Body of pancreas (tissue), 4 donors: ENCODE results near the gene MYO3A. TPM values are rescaled to one million over a fixed set of nuclear protein-coding genes. Genes with fewer than 3 reads are reported as not detected.

Source experiments
- ATAC-seq: fragments of 150-250 bp; one replicate; pipeline ENCODE4 v1.9.1; 2016
- DNase-seq, 4 donors: peaks; one replicate each; pipeline ENCODE4 v3.0.0-alpha.2; 2019
- H3K27ac ChIP-seq, 4 donors: fragments of 200-600 bp; sonication (generic); 1 replicate in 3 of 4; 2 replicates in 1 of 4; pipeline versions ENCODE4 v1.5.1 to v1.6.1; 2016 to 2019; ENCODE audit warnings: mild to moderate bottlenecking in 1 of 4, mixed read lengths in 1 of 4, moderate library complexity in 1 of 4
- H3K27me3 ChIP-seq, 2 donors: fragments of 200-600 bp; sonication (generic); one replicate each; pipeline ENCODE4 v1.6.0; 2016; ENCODE audit warnings: mild to moderate bottlenecking in 1 of 2
- H3K36me3 ChIP-seq, 2 donors: fragments of 200-600 bp; sonication (generic); replicated peaks in 1 of 2; 2 replicates each; pipeline ENCODE4 v1.5.1; 2016; ENCODE audit warnings: low read depth in 2 of 2; ENCODE audit not compliant: insufficient read depth in 1 of 2
- H3K4me1 ChIP-seq: fragments of 200-600 bp; sonication (generic); one replicate; pipeline ENCODE4 v1.6.0; 2016
- H3K4me3 ChIP-seq, 2 donors: fragments of 200-600 bp; sonication (generic); 1 replicate in 1 of 2; 2 replicates in 1 of 2; pipeline ENCODE4 v1.5.1; 2016 to 2019
- H3K9me3 ChIP-seq, 3 donors: fragments of 200-600 bp; sonication (generic); 1 replicate in 2 of 3; 2 replicates in 1 of 3; pipeline ENCODE4 v1.5.1; 2016
- POLR2A ChIP-seq, 3 donors: fragments of 450-650 bp; IDR thresholded peaks; one replicate each; pipeline ENCODE4 v1.6.1; 2016; ENCODE audit warnings: antibody characterized with exemption in 3 of 3, mild to moderate bottlenecking in 2 of 3
- WGBS, 2 donors: methylation state at CpG; one replicate each; pipeline ENCODE4 v1.1.5; 2017; 5-methylcytosine and 5-hydroxymethylcytosine counted together
- intact Hi-C: fragments of 100-400 bp; cut with DNase I; formaldehyde crosslinking; loops from one replicate; pipeline ENCODE4 v1.15.1; 2023
- total RNA-seq, 2 donors: library from RNA; depleted of rRNA; stranded (reverse); fragments of >200 nt; gene quantifications; one replicate each; pipeline ENCODE4 v1.1.0, GENCODE V29; 2016
- TF ChIP-seq, protein P1 (sequence below), 7 experiments: fragments of 450-650 bp in 4 of 7; fragments of 200-600 bp in 3 of 7; sonication (generic) in 3 of 7; IDR thresholded peaks; one replicate each; pipeline ENCODE4 v1.5.1; 2016 to 2019; ENCODE audit warnings: antibody characterized with exemption in 7 of 7

Gene MYO3A
- total RNA-seq, 2 donors from 2014 or later: 1.6 to 3.4 TPM

GRCh38 chr10:25914776-25915175 is 19.3 kb upstream of the MYO3A start:
- DNase-seq (no peak), ATAC-seq (no peak)
- intact Hi-C loops: no loop called here
- Histone ChIP-seq H3K27me3 (no peaks in the 10 kb centered on the region), H3K36me3 (no peaks in the 10 kb centered on the region), H3K27ac (no peak overlapping the region), H3K4me1 (no peaks in the 10 kb centered on the region), H3K9me3 (no peaks in the 10 kb centered on the region), H3K4me3 (no peak overlapping the region)
- WGBS, 2 donors: 42 to 50% methylated on average over 2 of the region's 2 CpGs
- TF ChIP-seq POLR2A (IDR thresholded peaks at IDR 0.05): no peak
- TF ChIP-seq, protein P1, sequence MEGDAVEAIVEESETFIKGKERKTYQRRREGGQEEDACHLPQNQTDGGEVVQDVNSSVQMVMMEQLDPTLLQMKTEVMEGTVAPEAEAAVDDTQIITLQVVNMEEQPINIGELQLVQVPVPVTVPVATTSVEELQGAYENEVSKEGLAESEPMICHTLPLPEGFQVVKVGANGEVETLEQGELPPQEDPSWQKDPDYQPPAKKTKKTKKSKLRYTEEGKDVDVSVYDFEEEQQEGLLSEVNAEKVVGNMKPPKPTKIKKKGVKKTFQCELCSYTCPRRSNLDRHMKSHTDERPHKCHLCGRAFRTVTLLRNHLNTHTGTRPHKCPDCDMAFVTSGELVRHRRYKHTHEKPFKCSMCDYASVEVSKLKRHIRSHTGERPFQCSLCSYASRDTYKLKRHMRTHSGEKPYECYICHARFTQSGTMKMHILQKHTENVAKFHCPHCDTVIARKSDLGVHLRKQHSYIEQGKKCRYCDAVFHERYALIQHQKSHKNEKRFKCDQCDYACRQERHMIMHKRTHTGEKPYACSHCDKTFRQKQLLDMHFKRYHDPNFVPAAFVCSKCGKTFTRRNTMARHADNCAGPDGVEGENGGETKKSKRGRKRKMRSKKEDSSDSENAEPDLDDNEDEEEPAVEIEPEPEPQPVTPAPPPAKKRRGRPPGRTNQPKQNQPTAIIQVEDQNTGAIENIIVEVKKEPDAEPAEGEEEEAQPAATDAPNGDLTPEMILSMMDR (IDR thresholded peaks at IDR 0.05): no peak

- DNase-seq: peak; percentile 18 to 51 (median 33)
- Histone ChIP-seq H3K27me3 (no peaks in the 10 kb centered on the region), H3K4me1 (peaks cover 14% of the 10 kb centered on the region), H3K9me3 (no peaks in the 10 kb centered on the region), H3K27ac (peak overlapping the region in 2 of 4 donors; percentile 13 to 17), H3K4me3 (peak overlapping the region in 1 of 2 donors; percentile 36), H3K36me3 (no peaks in the 10 kb centered on the region)
- ATAC-seq: peak; percentile 75
- WGBS, 2 donors: 1 to 3% methylated on average over 30 to 34 of the region's 35 CpGs
- intact Hi-C loops: no loop called here
- TF ChIP-seq, protein P1 (IDR thresholded peaks at IDR 0.05): peak; percentile 14 to 56 (median 40)
- peak in 2 of 3 donors; percentile 12 to 39 for TF ChIP-seq POLR2A (IDR thresholded peaks at IDR 0.05)
Measured at GRCh38 chr10:25934621-25935139, 651 bp downstream of the MYO3A start.

- no peak for ATAC-seq
- H3K27ac ChIP-seq: no peak overlapping the region
- no peaks in the 10 kb centered on the region for H3K36me3 ChIP-seq
- H3K27me3 ChIP-seq: no peaks in the 10 kb centered on the region
- H3K4me3 ChIP-seq: no peak overlapping the region
- H3K9me3 ChIP-seq: no peaks in the 10 kb centered on the region
- TF ChIP-seq, protein P1 (IDR thresholded peaks at IDR 0.05): no peak
- TF ChIP-seq POLR2A (IDR thresholded peaks at IDR 0.05): no peak
- no peak for DNase-seq
- H3K4me1 ChIP-seq: peaks cover 14% of the 10 kb centered on the region
- intact Hi-C loops: no loop called here
Measured at GRCh38 chr10:25938405-25938804, 4.4 kb downstream of the MYO3A start.

DNA sequence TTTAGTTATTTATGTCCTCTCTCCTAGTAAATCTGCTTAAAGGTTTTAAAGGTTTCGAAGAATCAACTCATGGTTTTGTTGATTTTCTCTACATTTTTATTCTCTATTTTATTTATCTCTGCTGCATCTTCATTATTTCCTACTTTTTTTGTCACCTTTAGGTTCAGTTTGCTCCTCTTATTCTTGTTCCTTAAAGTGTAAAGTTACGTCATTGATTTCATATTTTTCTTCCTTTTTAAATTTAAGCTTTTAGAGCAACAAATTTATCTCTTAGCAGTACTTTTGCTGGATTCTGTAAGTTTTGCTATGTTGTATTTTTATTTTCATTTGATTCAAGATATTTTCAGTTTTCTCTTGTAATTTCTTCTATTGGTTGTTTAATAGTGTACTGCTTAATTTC is 10.7 kb downstream of the MYO3A start:
- no peak overlapping the region for H3K4me3 ChIP-seq
- no peak for ATAC-seq
- no peaks in the 10 kb centered on the region for H3K9me3 ChIP-seq
- intact Hi-C loops: no loop called here
- H3K27ac ChIP-seq: no peak overlapping the region
- TF ChIP-seq POLR2A (IDR thresholded peaks at IDR 0.05): no peak
- TF ChIP-seq, protein P1 (IDR thresholded peaks at IDR 0.05): no peak
- no peaks in the 10 kb centered on the region for H3K36me3 ChIP-seq
- no peaks in the 10 kb centered on the region for H3K27me3 ChIP-seq
- WGBS, 2 donors: 88% methylated on average over 2 of the region's 2 CpGs
- no peak for DNase-seq
- H3K4me1 ChIP-seq: no peaks in the 10 kb centered on the region

- Histone ChIP-seq H3K27ac (no peak overlapping the region), H3K4me3 (no peak overlapping the region), H3K36me3 (no peaks in the 10 kb centered on the region), H3K9me3 (no peaks in the 10 kb centered on the region), H3K4me1 (no peaks in the 10 kb centered on the region), H3K27me3 (no peaks in the 10 kb centered on the region)
- TF ChIP-seq, protein P1 (IDR thresholded peaks at IDR 0.05): no peak
- TF ChIP-seq POLR2A (IDR thresholded peaks at IDR 0.05): no peak
- intact Hi-C loops: no loop called here
- DNase-seq: peak in 1 of 4 donors; percentile 10
- 51 to 55% methylated on average over 2 of the region's 2 CpGs for WGBS, 2 donors
- peak; percentile 45 for ATAC-seq
Measured at GRCh38 chr10:25952857-25953256, 18.8 kb downstream of the MYO3A start.
